WTC11 (cell line): ENCODE data around the gene F5.

Experiments used
- CTCF ChIP-seq: fragments of 200-600 bp; IDR thresholded peaks from 2 replicates; pipeline ENCODE4 v1.8.0; 2022; ENCODE audit warnings: antibody characterized with exemption
- E2F4 ChIP-seq: sonication (generic); formaldehyde crosslinking; IDR thresholded peaks from 2 replicates; pipeline ENCODE4 v1.8.1; 2022; ENCODE audit warnings: low read depth, mild to moderate bottlenecking, moderate library complexity, missing genetic modification reagents, borderline replicate concordance
- ELF4 ChIP-seq: sonication (generic); formaldehyde crosslinking; IDR thresholded peaks from 2 replicates; pipeline ENCODE4 v1.8.1; 2022; ENCODE audit warnings: low read depth, mild to moderate bottlenecking, moderate library complexity, missing genetic modification reagents
- FOXK1 ChIP-seq: sonication (generic); formaldehyde crosslinking; IDR thresholded peaks from 2 replicates; pipeline ENCODE4 v1.8.0; 2022; ENCODE audit warnings: mild to moderate bottlenecking, moderate library complexity, missing genetic modification reagents
- GRHL2 ChIP-seq: fragments of 250-450 bp; sonication (Bioruptor Pico); IDR thresholded peaks from 2 replicates; pipeline ENCODE4 v1.8.0; 2022; ENCODE audit warnings: mild to moderate bottlenecking, moderate library complexity; ENCODE audit not compliant: insufficient replicate concordance, severe bottlenecking
- MLX ChIP-seq: sonication (generic); formaldehyde crosslinking; IDR thresholded peaks from 2 replicates; pipeline ENCODE4 v1.8.1; 2023; ENCODE audit warnings: mild to moderate bottlenecking, missing genetic modification reagents, moderate library complexity
- NR3C1 ChIP-seq: sonication (generic); formaldehyde crosslinking; conservative IDR thresholded peaks from 2 replicates; pipeline ENCODE4 v1.8.1; 2023; ENCODE audit warnings: low read depth, mild to moderate bottlenecking, missing genetic modification reagents
- SMAD3 ChIP-seq: sonication (generic); formaldehyde crosslinking; IDR thresholded peaks from 2 replicates; pipeline ENCODE4 v1.8.0; 2022; ENCODE audit warnings: missing genetic modification reagents, mild to moderate bottlenecking, borderline replicate concordance
- USF2 ChIP-seq: sonication (generic); formaldehyde crosslinking; IDR thresholded peaks from 2 replicates; pipeline ENCODE4 v1.8.1; 2023; ENCODE audit warnings: mild to moderate bottlenecking, missing genetic modification reagents, moderate library complexity
- ZNF423 ChIP-seq: fragments of 250-450 bp; sonication (Bioruptor Pico); IDR thresholded peaks from 2 replicates; pipeline ENCODE4 v2.1.2; 2022; ENCODE audit warnings: mild to moderate bottlenecking, moderate library complexity

GRCh38 chr1:169475806-169476387 is 110.4 kb downstream of the F5 start:
- TF ChIP-seq ZNF423 (CRISPR knock-in tag) (no peak), CTCF (no peak), FOXK1 (CRISPR knock-in tag) (no peak), SMAD3 (no peak), E2F4 (CRISPR knock-in tag) (no peak), NR3C1 (no peak), USF2 (CRISPR knock-in tag) (no peak), ELF4 (CRISPR knock-in tag) (no peak), GRHL2 (CRISPR knock-in tag) (no peak), MLX (CRISPR knock-in tag) (no peak)
